Endothelial cell (in vitro differentiated cells): ENCODE results near the gene KCNQ1. TPM values are rescaled to one million over a fixed set of nuclear protein-coding genes. Genes with fewer than 3 reads are reported as not detected.

Experiments
- DNase-seq: peaks from one replicate; pipeline ENCODE4 v3.0.0; 2021; ENCODE audit warnings: low spot score
- H3K27ac Mint-ChIP-seq: one replicate; pipeline ENCODE4 v1.8.0; 2021; ENCODE audit warnings: mixed read lengths, inconsistent platforms; ENCODE audit not compliant: unreplicated experiment
- H3K27me3 Mint-ChIP-seq: one replicate; pipeline ENCODE4 v1.8.0; 2021; ENCODE audit warnings: mild to moderate bottlenecking, moderate library complexity, mixed read lengths, inconsistent platforms; ENCODE audit not compliant: unreplicated experiment
- H3K36me3 Mint-ChIP-seq: one replicate; pipeline ENCODE4 v1.8.0; 2021; ENCODE audit warnings: mild to moderate bottlenecking, low read depth, mixed read lengths, inconsistent platforms; ENCODE audit not compliant: unreplicated experiment
- H3K4me1 Mint-ChIP-seq: one replicate; pipeline ENCODE4 v1.8.0; 2021; ENCODE audit warnings: mild to moderate bottlenecking, mixed read lengths, inconsistent platforms; ENCODE audit not compliant: unreplicated experiment
- H3K4me3 Mint-ChIP-seq: one replicate; pipeline ENCODE4 v1.8.0; 2021; ENCODE audit warnings: mild to moderate bottlenecking, mixed read lengths, inconsistent platforms; ENCODE audit not compliant: unreplicated experiment
- H3K9me3 Mint-ChIP-seq: one replicate; pipeline ENCODE4 v1.8.0; 2021; ENCODE audit warnings: mixed read lengths, inconsistent platforms; ENCODE audit not compliant: unreplicated experiment
- CTCF ChIP-seq: fragments of 200-600 bp; sonication (generic); IDR thresholded peaks from one replicate; pipeline ENCODE4 v1.5.0; 2021; ENCODE audit warnings: antibody characterized with exemption; ENCODE audit not compliant: unreplicated experiment
- total RNA-seq: library from RNA; stranded (reverse); fragmentation: NEBNext Ultra II Directional; extraction: Animal tissue kit (Norgen Biotek cat#: 25700); gene quantifications from one replicate; pipeline ENCODE4 v1.2.1, GENCODE V29; 2021; ENCODE audit not compliant: unreplicated experiment

The KCNQ1 gene
- total RNA-seq, 1 donor from 2014 or later, result 35.3 TPM

- peaks cover 12% of the 10 kb centered on the region for H3K4me1 Mint-ChIP-seq
- TF ChIP-seq CTCF, result no peak
- no peak overlapping the region for H3K4me3 Mint-ChIP-seq
- H3K27ac Mint-ChIP-seq, result no peak overlapping the region
- H3K9me3 Mint-ChIP-seq, result no peaks in the 10 kb centered on the region
- H3K27me3 Mint-ChIP-seq, result peaks cover 8% of the 10 kb centered on the region
- H3K36me3 Mint-ChIP-seq, result no peaks in the 10 kb centered on the region
- DNase-seq, result no peak
Measured at GRCh38 chr11:2843551-2843950, 398.7 kb downstream of the KCNQ1 start.

GRCh38 chr11:2844116-2844842 lies 399.5 kb downstream of the KCNQ1 start:
- DNase-seq, result no peak
- Mint-ChIP-seq H3K36me3 (peaks cover 4% of the 10 kb centered on the region), H3K9me3 (no peaks in the 10 kb centered on the region), H3K4me1 (peaks cover 10% of the 10 kb centered on the region), H3K27me3 (peaks cover 8% of the 10 kb centered on the region), H3K4me3 (no peak overlapping the region), H3K27ac (no peak overlapping the region)
- TF ChIP-seq CTCF, result no peak

- Mint-ChIP-seq H3K36me3 (peaks cover 4% of the 10 kb centered on the region), H3K9me3 (no peaks in the 10 kb centered on the region), H3K27ac (no peak overlapping the region), H3K27me3 (peaks cover 11% of the 10 kb centered on the region), H3K4me3 (no peak overlapping the region), H3K4me1 (peaks cover 3% of the 10 kb centered on the region)
- no peak for TF ChIP-seq CTCF
- no peak for DNase-seq
Measured at GRCh38 chr11:2844996-2845395, 400.2 kb downstream of the KCNQ1 start.

GRCh38 chr11:2846056-2846455 lies 401.2 kb downstream of the KCNQ1 start:
- Mint-ChIP-seq H3K27me3 (peaks cover 11% of the 10 kb centered on the region), H3K4me3 (no peak overlapping the region), H3K27ac (no peak overlapping the region), H3K36me3 (peaks cover 4% of the 10 kb centered on the region), H3K4me1 (no peaks in the 10 kb centered on the region), H3K9me3 (no peaks in the 10 kb centered on the region)
- no peak for DNase-seq
- no peak for TF ChIP-seq CTCF

- no peak overlapping the region for H3K4me3 Mint-ChIP-seq
- DNase-seq, result no peak
- H3K27ac Mint-ChIP-seq, result no peak overlapping the region
- no peaks in the 10 kb centered on the region for H3K4me1 Mint-ChIP-seq
- H3K36me3 Mint-ChIP-seq, result peaks cover 4% of the 10 kb centered on the region
- no peaks in the 10 kb centered on the region for H3K9me3 Mint-ChIP-seq
- peaks cover 11% of the 10 kb centered on the region for H3K27me3 Mint-ChIP-seq
- no peak for TF ChIP-seq CTCF
Measured at GRCh38 chr11:2846470-2846869, 401.7 kb downstream of the KCNQ1 start.
